HG02763 (cell line): ENCODE measurements around the gene CEP83.
"Not testable (repeated sequence)": the region's sequence is repeated elsewhere in the genome, so short reads cannot be mapped to it uniquely, and the experiment has no call there.

Source experiments
- ATAC-seq: cut with Tn5 transposase; IDR thresholded peaks from one replicate; pipeline ENCODE4 v1.9.1; 2021; ENCODE audit warnings: mild to moderate bottlenecking, moderate library complexity; ENCODE audit not compliant: unreplicated experiment

The CEP83 gene

GRCh38 chr12:94380507-94380906 lies 79.2 kb downstream of the CEP83 start:
- no peak for ATAC-seq

- no peak for ATAC-seq
These were observed 80.1 kb downstream of the CEP83 start for GRCh38 chr12:94379479-94380113.

- ATAC-seq: no peak
These were observed 82.1 kb downstream of the CEP83 start for GRCh38 chr12:94377599-94377998.

GRCh38 chr12:94374124-94374523 lies 85.5 kb downstream of the CEP83 start:
- ATAC-seq: no peak

- no peak for ATAC-seq
These were observed 87.2 kb downstream of the CEP83 start for GRCh38 chr12:94372461-94372860.

- ATAC-seq: no peak
These were observed 97.0 kb downstream of the CEP83 start for GRCh38 chr12:94362653-94363052.

GRCh38 chr12:94359761-94360160 lies 99.9 kb downstream of the CEP83 start:
- ATAC-seq: no peak

DNA sequence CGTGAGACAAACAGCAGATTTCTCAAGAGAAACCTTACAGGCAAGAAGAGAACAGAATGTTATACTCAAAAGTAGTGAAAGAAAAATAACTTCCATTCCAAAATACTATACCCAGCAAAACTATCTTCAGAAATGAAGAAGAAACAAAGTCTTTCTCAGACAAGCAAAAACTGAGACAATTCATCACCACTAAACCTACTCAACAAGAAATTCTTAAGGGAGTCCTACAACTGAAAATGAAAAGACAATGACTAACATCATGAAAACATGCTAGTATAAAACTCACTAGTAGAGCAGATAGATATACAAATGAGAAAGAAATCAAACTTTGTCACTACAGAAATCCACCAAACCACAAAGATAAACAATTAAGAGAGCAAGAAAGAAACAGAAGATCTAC lies 106.5 kb downstream of the CEP83 start:
- no peak for ATAC-seq

GRCh38 chr12:94340573-94340972 lies 119.1 kb downstream of the CEP83 start:
- ATAC-seq: no peak

- ATAC-seq: no peak
These were observed 121.5 kb downstream of the CEP83 start for GRCh38 chr12:94338006-94338794.

DNA sequence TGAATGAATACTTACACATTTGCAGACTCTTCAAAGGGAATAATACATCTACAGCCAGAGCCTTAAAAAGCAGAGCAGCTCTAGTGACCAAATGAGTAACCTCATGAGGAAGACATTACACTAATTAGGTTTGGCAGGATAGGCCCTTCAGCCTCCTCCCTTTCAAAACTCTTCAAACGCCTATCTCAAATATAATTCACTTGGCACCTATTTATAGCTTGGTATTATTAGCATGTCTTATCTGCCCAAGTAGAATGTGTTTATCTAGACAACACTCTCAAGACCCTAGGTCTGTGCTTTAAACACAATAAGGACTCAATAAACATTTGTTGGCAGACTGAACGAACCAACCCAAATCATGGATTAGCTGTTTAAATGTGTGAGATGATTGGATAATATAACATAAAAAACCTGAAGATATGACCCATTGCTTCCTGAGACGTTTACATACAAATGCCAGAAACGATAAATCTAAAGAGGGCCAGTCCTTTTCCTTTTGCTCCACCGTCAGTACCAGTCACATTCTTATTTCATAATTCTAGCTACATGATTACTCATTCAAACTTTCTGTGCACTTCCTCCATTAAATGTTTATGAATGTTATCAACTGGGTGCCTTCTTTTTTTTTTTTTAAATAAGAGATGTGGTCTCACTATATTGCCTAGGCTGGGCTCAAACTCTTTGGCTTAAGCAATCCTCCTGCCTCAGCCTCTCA lies 123.3 kb downstream of the CEP83 start:
- no peak for ATAC-seq

DNA sequence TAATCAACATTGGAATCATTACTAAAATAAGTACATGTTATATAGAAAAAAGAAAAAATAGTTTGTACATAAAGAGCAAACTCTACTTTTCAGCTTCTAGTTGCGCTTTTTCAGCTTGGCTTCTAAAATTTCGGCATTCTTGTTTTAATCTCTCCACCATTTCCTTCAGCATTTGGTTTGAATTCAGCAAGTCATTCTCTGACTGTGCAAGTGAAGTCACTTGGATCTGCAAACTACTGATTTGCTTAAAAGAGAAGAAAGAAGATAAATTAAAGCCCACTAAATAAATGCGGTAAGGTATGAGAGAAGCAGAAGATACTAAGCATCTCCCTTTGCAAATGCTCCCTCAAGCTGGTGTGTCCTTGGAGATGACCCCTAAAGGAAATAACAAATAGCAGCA lies 126.3 kb downstream of the CEP83 start:
- no peak for ATAC-seq

DNA sequence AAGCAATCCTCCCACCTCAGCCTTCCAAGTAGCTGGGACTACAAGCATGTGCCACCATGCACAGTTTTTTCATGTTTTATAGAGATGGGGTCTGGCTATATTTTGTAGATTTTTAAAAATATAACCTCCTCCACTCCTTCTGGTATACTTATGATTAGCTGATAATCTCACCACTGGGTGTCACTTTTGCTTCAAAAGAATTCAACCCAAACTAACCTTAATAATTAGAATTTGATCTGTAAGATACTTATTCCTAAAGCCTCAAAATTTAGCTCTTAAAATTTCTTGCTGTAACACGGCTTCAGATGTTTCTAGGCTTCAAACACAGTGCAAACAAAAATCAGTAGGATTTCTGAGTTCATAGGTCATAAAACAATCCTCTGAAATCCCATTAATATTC lies 130.3 kb downstream of the CEP83 start:
- no peak for ATAC-seq

- no peak for ATAC-seq
These were observed 131.9 kb downstream of the CEP83 start for GRCh38 chr12:94327809-94328208.

DNA sequence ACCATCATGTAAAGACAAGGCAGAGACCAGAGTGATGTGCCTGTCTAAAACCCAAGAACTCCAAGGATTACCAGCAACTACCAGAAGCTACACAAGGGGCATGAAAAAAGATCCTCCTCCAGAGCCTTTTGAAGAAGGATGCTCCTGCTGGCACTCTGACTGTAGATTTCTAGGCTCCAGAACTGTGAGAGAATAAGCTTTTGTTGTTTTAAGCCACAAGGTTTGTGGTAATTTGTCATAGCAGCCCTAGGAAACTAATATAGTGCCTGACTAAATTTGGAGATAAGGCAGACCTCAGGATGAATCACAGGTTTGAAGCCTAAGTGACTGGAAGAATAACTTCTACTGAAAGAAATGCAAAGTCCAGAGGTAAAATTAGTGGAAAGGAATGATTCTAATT lies 132.9 kb downstream of the CEP83 start:
- ATAC-seq: no peak

DNA sequence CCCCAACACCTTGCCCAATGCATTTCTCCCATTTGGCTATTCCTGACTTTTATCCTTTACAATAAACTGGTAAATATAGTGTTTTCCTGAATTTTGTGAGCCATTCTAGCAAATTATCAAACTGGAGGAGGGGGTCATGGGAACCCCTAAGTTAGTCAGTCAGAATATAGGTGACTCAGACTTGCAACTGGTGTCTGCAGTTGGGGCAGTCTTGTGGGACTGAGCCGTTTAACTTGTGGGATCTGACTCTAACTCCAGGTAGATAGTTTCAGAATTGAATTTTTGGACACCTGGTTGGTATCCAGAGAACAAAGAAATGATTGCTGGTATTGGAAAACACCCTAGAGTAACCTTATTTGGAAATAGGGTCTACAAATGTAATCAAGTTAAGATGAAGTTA lies 133.4 kb downstream of the CEP83 start:
- ATAC-seq: no peak

DNA sequence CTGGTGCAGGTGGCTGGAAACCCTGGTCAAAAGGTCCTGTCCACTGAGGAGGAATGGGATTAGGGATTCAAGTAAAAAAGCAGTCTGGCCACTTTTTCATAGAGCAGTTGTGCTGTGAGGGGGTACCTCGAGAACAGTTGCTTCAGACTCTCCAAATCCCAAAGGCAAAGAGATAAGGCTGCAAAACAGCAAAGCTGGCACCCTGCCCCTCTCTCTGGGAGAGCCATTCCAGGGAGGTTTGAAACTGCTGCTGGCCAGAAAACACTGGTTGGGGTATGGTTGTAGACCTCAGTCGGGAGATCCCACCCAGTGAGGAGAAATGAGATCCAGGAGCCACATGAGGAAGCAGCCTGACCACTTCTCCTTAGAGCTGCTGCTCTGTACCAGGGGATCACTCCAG lies 137.3 kb downstream of the CEP83 start:
- no peak for ATAC-seq

- ATAC-seq: no peak
These were observed 139.6 kb downstream of the CEP83 start for GRCh38 chr12:94320109-94320508.

GRCh38 chr12:94318181-94318580 lies 141.5 kb downstream of the CEP83 start:
- ATAC-seq: no peak

GRCh38 chr12:94316600-94316999 lies 143.1 kb downstream of the CEP83 start:
- not testable (repeated sequence) for ATAC-seq

DNA sequence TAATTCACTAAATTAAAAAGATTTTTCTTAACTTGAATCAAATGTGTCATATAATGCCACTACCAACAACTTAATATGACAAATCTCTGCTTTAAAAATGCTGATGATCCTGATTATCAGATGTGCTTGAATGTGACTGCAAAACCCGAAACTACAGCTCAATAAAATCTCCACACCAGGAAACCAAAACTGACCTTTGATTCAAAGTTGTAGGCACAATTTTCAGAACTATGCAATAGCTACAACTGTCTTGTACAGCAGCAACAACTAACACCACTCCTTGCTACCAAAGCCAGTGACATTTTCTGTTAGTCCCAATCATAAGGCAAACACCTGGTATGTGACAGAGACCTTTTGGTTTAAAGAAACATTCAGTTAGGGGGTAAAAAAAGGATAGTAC lies 147.3 kb downstream of the CEP83 start:
- no peak for ATAC-seq

DNA sequence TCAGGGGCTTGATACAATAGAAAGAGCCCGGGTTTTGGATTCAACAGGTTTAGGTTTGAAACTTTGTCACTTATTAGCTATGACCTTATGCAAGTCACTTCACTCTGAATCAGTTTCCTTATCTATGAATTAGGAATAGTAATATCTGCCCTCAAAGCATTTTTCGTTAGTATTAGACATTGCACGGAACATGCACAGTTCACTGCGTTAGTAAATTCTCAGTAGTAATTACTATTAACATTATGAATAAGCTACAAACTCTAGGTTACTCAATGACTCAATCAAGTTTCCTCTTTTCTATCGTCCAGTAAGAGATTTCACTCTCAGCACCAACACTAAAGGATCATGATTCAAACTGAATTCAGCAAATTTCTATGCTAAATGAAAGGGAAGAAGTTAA lies 150.3 kb downstream of the CEP83 start:
- ATAC-seq: peak; percentile 39
